ENCODE data around the gene GAS2. TPM values are rescaled to one million over a fixed set of nuclear protein-coding genes. Genes with fewer than 3 reads are reported as not detected.

GAS2 gene
- total and polyA plus RNA-seq, 9 of the 15 experiments (the other 6 are each of a cell fraction or from before 2014, with no cell fraction given): 0.77 to 1.9 (median 1.1) TPM

- Histone ChIP-seq H3K9me1 (ENCODE audit: control insufficient read depth, insufficient read depth, low read length) (no peaks in the 10 kb centered on the region), H3K9ac (ENCODE audit: insufficient read depth in 1 of 2, low read depth in 2 of 2, low read length in 2 of 2) (no peak overlapping the region), H3K36me3 (ENCODE audit: control insufficient read depth, insufficient read depth, low read length) (no peaks in the 10 kb centered on the region), H3K79me2 (ENCODE audit: control insufficient read depth, insufficient read depth, low read length) (no peaks in the 10 kb centered on the region), H3K27ac (ENCODE audit: extremely low read depth, low read depth, low read length) (no peak overlapping the region), H3K27me3 (ENCODE audit: control insufficient read depth in 2 of 2, insufficient read depth in 2 of 2, low read length in 2 of 2) (no peaks in the 10 kb centered on the region), H3K4me3 (no peak overlapping the region), H2AFZ (ENCODE audit: low read depth, low read length) (no peak overlapping the region), H3K9me3 (replicated peaks; ENCODE audit: control insufficient read depth, insufficient read depth, low read depth, low read length) (no peaks in the 10 kb centered on the region), H4K20me1 (replicated peaks; ENCODE audit: control insufficient read depth, insufficient read depth, low read length) (no peaks in the 10 kb centered on the region), H3K4me2 (ENCODE audit: insufficient read depth, low read length) (no peak overlapping the region), H3K4me1 (replicated peaks in 1 of 2; ENCODE audit: control insufficient read depth in 2 of 2, insufficient read depth in 2 of 2, low read length in 2 of 2) (no peaks in the 10 kb centered on the region)
- intact Hi-C loops (cut with micrococcal nuclease) (no loop called here), in situ Hi-C loops (cut with MboI) (no loop called here)
- FAIRE-seq (no peak), DNase-seq (ENCODE audit: extremely low read depth in 1 of 4, low spot score in 3 of 4) (no peak), ATAC-seq (no peak)
- ChIA-PET POLR2A (interaction anchor here (0.6 kb wide), 1 partner anchor 9 kb away, joined by 3 read pairs; no protein-coding TSS in a partner anchor), CTCF (ENCODE audit: low intra/inter-chr PET ratio) (no interaction called here)
- TF ChIP-seq ZKSCAN3 (CRISPR knock-in tag; IDR thresholded peaks at IDR 0.05): no peak
- TF ChIP-seq ZC3H11A (IDR thresholded peaks at IDR 0.05; ENCODE audit: low read depth, low read length): no peak
- no peak for TF ChIP-seq ZZZ3 (IDR thresholded peaks at IDR 0.05)
- TF ChIP-seq HSF4 (CRISPR knock-in tag; IDR thresholded peaks at IDR 0.05; ENCODE audit: borderline replicate concordance): no peak
- TF ChIP-seq ATF7 (IDR thresholded peaks at IDR 0.05): no peak
- no peak for TF ChIP-seq RAD21 (CRISPR knock-in tag; conservative IDR thresholded peaks at IDR 0.05 in 1 of 2, IDR thresholded peaks at IDR 0.05 in 1 of 2)
- no TSS peak for BruUV-seq (replicated peaks)
Measured at GRCh38 chr11:22851477-22851876, 185.1 kb downstream of the GAS2 start.

- Histone ChIP-seq H3K27ac (ENCODE audit: extremely low read depth, low read depth, low read length) (no peak overlapping the region), H2AFZ (ENCODE audit: low read depth, low read length) (no peak overlapping the region), H3K4me3 (no peak overlapping the region), H4K20me1 (replicated peaks; ENCODE audit: control insufficient read depth, insufficient read depth, low read length) (no peaks in the 10 kb centered on the region), H3K9me3 (replicated peaks; ENCODE audit: control insufficient read depth, insufficient read depth, low read depth, low read length) (no peaks in the 10 kb centered on the region), H3K36me3 (ENCODE audit: control insufficient read depth, insufficient read depth, low read length) (no peaks in the 10 kb centered on the region), H3K4me2 (ENCODE audit: insufficient read depth, low read length) (no peak overlapping the region), H3K27me3 (ENCODE audit: control insufficient read depth in 2 of 2, insufficient read depth in 2 of 2, low read length in 2 of 2) (no peaks in the 10 kb centered on the region), H3K9me1 (ENCODE audit: control insufficient read depth, insufficient read depth, low read length) (no peaks in the 10 kb centered on the region), H3K9ac (ENCODE audit: insufficient read depth in 1 of 2, low read depth in 2 of 2, low read length in 2 of 2) (no peak overlapping the region), H3K4me1 (replicated peaks in 1 of 2; ENCODE audit: control insufficient read depth in 2 of 2, insufficient read depth in 2 of 2, low read length in 2 of 2) (no peaks in the 10 kb centered on the region; a peak in 1 of 5 replicates), H3K79me2 (ENCODE audit: control insufficient read depth, insufficient read depth, low read length) (no peaks in the 10 kb centered on the region)
- ChIA-PET POLR2A (no interaction called here), CTCF (ENCODE audit: low intra/inter-chr PET ratio) (no interaction called here)
- in situ Hi-C loops (cut with MboI): no loop called here
- ATAC-seq (no peak), FAIRE-seq (no peak), DNase-seq (ENCODE audit: extremely low read depth in 1 of 4, low spot score in 3 of 4) (no peak)
- WGBS (ENCODE audit: insufficient coverage, low coverage, missing lambda C conversion rate): 1% methylated on average over 6 of the region's 6 CpGs
- intact Hi-C loops (cut with micrococcal nuclease): no loop called here
- TF ChIP-seq ZNF398 (CRISPR knock-in tag; IDR thresholded peaks at IDR 0.05) (no peak), PURB (CRISPR knock-in tag; IDR thresholded peaks at IDR 0.05; ENCODE audit: low read depth) (no peak), SPI1 (IDR thresholded peaks at IDR 0.05; ENCODE audit: borderline replicate concordance, low read depth, low read length) (0 out of 2 replicates have a peak, but pooled peaks have one; percentile 10), XRCC5 (IDR thresholded peaks at IDR 0.05; ENCODE audit: low read depth, low read length) (no peak), CAMTA2 (CRISPR knock-in tag; conservative IDR thresholded peaks at IDR 0.05) (no peak), ZNF140 (CRISPR knock-in tag; IDR thresholded peaks at IDR 0.05) (no peak)
- BruUV-seq (replicated peaks): no TSS peak
Measured at GRCh38 chr11:22859756-22860155, 193.3 kb downstream of the GAS2 start.

Measured in K562 (cell line).